ENCODE measurements around the gene DLEU7.

- no peak for TF ChIP-seq GABPA (IDR thresholded peaks at IDR 0.05 in 1 of 2, conservative IDR thresholded peaks at IDR 0.05 in 1 of 2)
- TF ChIP-seq EGR1 (IDR thresholded peaks at IDR 0.05; ENCODE audit: low read depth in 2 of 2): no peak
- no peak for TF ChIP-seq SP1 (IDR thresholded peaks at IDR 0.05)
- TF ChIP-seq CTCF (IDR thresholded peaks at IDR 0.05; ENCODE audit: low read depth, low read length, missing input control): no peak
- no peak for TF ChIP-seq TAF1 (conservative IDR thresholded peaks at IDR 0.05)
- no peak for TF ChIP-seq MAX (IDR thresholded peaks at IDR 0.05)
- TF ChIP-seq JUND (IDR thresholded peaks at IDR 0.05): no peak
- TF ChIP-seq RAD21 (IDR thresholded peaks at IDR 0.05): no peak
- TF ChIP-seq YY1 (IDR thresholded peaks at IDR 0.05): no peak
- TF ChIP-seq ATF3 (IDR thresholded peaks at IDR 0.05): no peak
- TF ChIP-seq REST (IDR thresholded peaks at IDR 0.05): no peak
- TF ChIP-seq ZBTB33 (IDR thresholded peaks at IDR 0.05): no peak
These were observed at the start of gene DLEU7 for GRCh38 chr13:50843257-50844083.
